ENCODE data around the gene NCOA1.
"Not testable (repeated sequence)": the region's sequence is repeated elsewhere in the genome, so short reads cannot be mapped to it uniquely, and the experiment has no call there.

NCOA1 gene

GRCh38 chr2:24793761-24794435 is 302.8 kb downstream of the NCOA1 start:
- H3K9me3 ChIP-seq (ENCODE audit: insufficient read depth, low read length): no peaks in the 10 kb centered on the region
- no peaks in the 10 kb centered on the region for H3K27me3 ChIP-seq (ENCODE audit: insufficient read depth, insufficient read length)
- H3K36me3 ChIP-seq (ENCODE audit: insufficient read depth, insufficient read length, low read length): peaks cover 52% of the 10 kb centered on the region
- H3K9ac ChIP-seq (ENCODE audit: insufficient read length, low read depth): peak overlapping the region; percentile 96
- H3K4me1 ChIP-seq (ENCODE audit: insufficient read depth, insufficient read length): no peaks in the 10 kb centered on the region
- TF ChIP-seq YY1 (IDR thresholded peaks at IDR 0.05; ENCODE audit: insufficient read depth, insufficient read length) (no peak), ZNF274 (IDR thresholded peaks at IDR 0.05; ENCODE audit: low read depth, low read length) (no peak), SUZ12 (IDR thresholded peaks at IDR 0.05; ENCODE audit: extremely low read depth, insufficient read depth, insufficient read length) (no peak)
- DNase-seq (ENCODE audit: low read depth, low spot score): no peak
- H3K4me3 ChIP-seq (ENCODE audit: insufficient read length, low read depth): peak overlapping the region; percentile 90

- H3K9me3 ChIP-seq (ENCODE audit: insufficient read depth, low read length): peaks cover 10% of the 10 kb centered on the region; the same call in 1 of the 2 replicates
- H3K36me3 ChIP-seq (ENCODE audit: insufficient read depth, insufficient read length, low read length): peaks cover 50% of the 10 kb centered on the region
- no peak overlapping the region for H3K9ac ChIP-seq (ENCODE audit: insufficient read length, low read depth)
- TF ChIP-seq ZNF274 (IDR thresholded peaks at IDR 0.05; ENCODE audit: low read depth, low read length) (no peak), SUZ12 (IDR thresholded peaks at IDR 0.05; ENCODE audit: extremely low read depth, insufficient read depth, insufficient read length) (no peak), YY1 (IDR thresholded peaks at IDR 0.05; ENCODE audit: insufficient read depth, insufficient read length) (no peak)
- no peaks in the 10 kb centered on the region for H3K27me3 ChIP-seq (ENCODE audit: insufficient read depth, insufficient read length)
- no peak overlapping the region for H3K4me3 ChIP-seq (ENCODE audit: insufficient read length, low read depth)
- DNase-seq (ENCODE audit: low read depth, low spot score): no peak
- no peaks in the 10 kb centered on the region for H3K4me1 ChIP-seq (ENCODE audit: insufficient read depth, insufficient read length)
Measured at GRCh38 chr2:24797644-24798043, 306.6 kb downstream of the NCOA1 start.

GRCh38 chr2:24800487-24800886 is 309.4 kb downstream of the NCOA1 start:
- H3K4me1 ChIP-seq (ENCODE audit: insufficient read depth, insufficient read length); H3K9ac ChIP-seq (ENCODE audit: insufficient read length, low read depth); DNase-seq (ENCODE audit: low read depth, low spot score); H3K27me3 ChIP-seq (ENCODE audit: insufficient read depth, insufficient read length); H3K4me3 ChIP-seq (ENCODE audit: insufficient read length, low read depth): not testable (repeated sequence)
- H3K9me3 ChIP-seq (ENCODE audit: insufficient read depth, low read length): peaks cover 10% of the 10 kb centered on the region; the same call in 1 of the 2 replicates
- peaks cover 38% of the 10 kb centered on the region for H3K36me3 ChIP-seq (ENCODE audit: insufficient read depth, insufficient read length, low read length)

GRCh38 chr2:24805811-24806660 is 315.0 kb downstream of the NCOA1 start:
- peaks cover 19% of the 10 kb centered on the region for H3K36me3 ChIP-seq (ENCODE audit: insufficient read depth, insufficient read length, low read length)
- not testable (repeated sequence) for H3K4me1 ChIP-seq (ENCODE audit: insufficient read depth, insufficient read length); H3K9ac ChIP-seq (ENCODE audit: insufficient read length, low read depth)

GRCh38 chr2:24806661-24807036 is 315.6 kb downstream of the NCOA1 start:
- H3K4me1 ChIP-seq (ENCODE audit: insufficient read depth, insufficient read length): no peaks in the 10 kb centered on the region
- H3K9ac ChIP-seq (ENCODE audit: insufficient read length, low read depth): no peak overlapping the region
- H3K36me3 ChIP-seq (ENCODE audit: insufficient read depth, insufficient read length, low read length): peaks cover 19% of the 10 kb centered on the region
- H3K9me3 ChIP-seq (ENCODE audit: insufficient read depth, low read length): peaks cover 11% of the 10 kb centered on the region; the same call in 1 of the 2 replicates
- H3K4me3 ChIP-seq (ENCODE audit: insufficient read length, low read depth): no peak overlapping the region
- TF ChIP-seq ZNF274 (IDR thresholded peaks at IDR 0.05; ENCODE audit: low read depth, low read length) (no peak), SUZ12 (IDR thresholded peaks at IDR 0.05; ENCODE audit: extremely low read depth, insufficient read depth, insufficient read length) (no peak), YY1 (IDR thresholded peaks at IDR 0.05; ENCODE audit: insufficient read depth, insufficient read length) (no peak)
- DNase-seq (ENCODE audit: low read depth, low spot score): no peak
- no peaks in the 10 kb centered on the region for H3K27me3 ChIP-seq (ENCODE audit: insufficient read depth, insufficient read length)

More at GRCh38 chr2:24805811-24806660, 315.0 kb downstream of the NCOA1 start:
- not testable (repeated sequence) for H3K27me3 ChIP-seq (ENCODE audit: insufficient read depth, insufficient read length); DNase-seq (ENCODE audit: low read depth, low spot score); H3K4me3 ChIP-seq (ENCODE audit: insufficient read length, low read depth)
- H3K9me3 ChIP-seq (ENCODE audit: insufficient read depth, low read length): peaks cover 11% of the 10 kb centered on the region; the same call in 1 of the 2 replicates

GRCh38 chr2:24809316-24810007 is 318.4 kb downstream of the NCOA1 start:
- H3K9me3 ChIP-seq (ENCODE audit: insufficient read depth, low read length): peaks cover 11% of the 10 kb centered on the region; the same call in 1 of the 2 replicates
- no peak overlapping the region for H3K9ac ChIP-seq (ENCODE audit: insufficient read length, low read depth)
- TF ChIP-seq SUZ12 (IDR thresholded peaks at IDR 0.05; ENCODE audit: extremely low read depth, insufficient read depth, insufficient read length) (no peak), ZNF274 (IDR thresholded peaks at IDR 0.05; ENCODE audit: low read depth, low read length) (no peak), YY1 (IDR thresholded peaks at IDR 0.05; ENCODE audit: insufficient read depth, insufficient read length) (no peak)
- H3K4me1 ChIP-seq (ENCODE audit: insufficient read depth, insufficient read length): no peaks in the 10 kb centered on the region
- no peaks in the 10 kb centered on the region for H3K27me3 ChIP-seq (ENCODE audit: insufficient read depth, insufficient read length)
- no peak for DNase-seq (ENCODE audit: low read depth, low spot score)
- no peak overlapping the region for H3K4me3 ChIP-seq (ENCODE audit: insufficient read length, low read depth)
- peaks cover 37% of the 10 kb centered on the region for H3K36me3 ChIP-seq (ENCODE audit: insufficient read depth, insufficient read length, low read length)

- no peaks in the 10 kb centered on the region for H3K9me3 ChIP-seq (ENCODE audit: insufficient read depth, low read length)
- DNase-seq (ENCODE audit: low read depth, low spot score): no peak
- TF ChIP-seq ZNF274 (IDR thresholded peaks at IDR 0.05; ENCODE audit: low read depth, low read length): no peak
- no peak for TF ChIP-seq SUZ12 (IDR thresholded peaks at IDR 0.05; ENCODE audit: extremely low read depth, insufficient read depth, insufficient read length)
- no peak for TF ChIP-seq YY1 (IDR thresholded peaks at IDR 0.05; ENCODE audit: insufficient read depth, insufficient read length)
- no peak overlapping the region for H3K9ac ChIP-seq (ENCODE audit: insufficient read length, low read depth)
- H3K27me3 ChIP-seq (ENCODE audit: insufficient read depth, insufficient read length): no peaks in the 10 kb centered on the region
- no peaks in the 10 kb centered on the region for H3K4me1 ChIP-seq (ENCODE audit: insufficient read depth, insufficient read length)
- H3K4me3 ChIP-seq (ENCODE audit: insufficient read length, low read depth): no peak overlapping the region
- H3K36me3 ChIP-seq (ENCODE audit: insufficient read depth, insufficient read length, low read length): peaks cover 61% of the 10 kb centered on the region
Measured at GRCh38 chr2:24813691-24814137, 322.7 kb downstream of the NCOA1 start.

All from NT2/D1 (cell line).